Measurements from ENCODE around the gene CTIF.
A peak's percentile ranks its signal among the peaks of the same experiment; 100 is the strongest.

CTIF gene

GRCh38 chr18:48658721-48659120 is 119.9 kb downstream of the CTIF start:
- peaks cover 10% of the 10 kb centered on the region for H3K4me1 Mint-ChIP-seq
- ATAC-seq (no peak), DNase-seq (ENCODE audit: low spot score in 2 of 2) (no peak)
- no peak overlapping the region for H3K27ac Mint-ChIP-seq
- H3K4me3 Mint-ChIP-seq = no peak overlapping the region
- H3K9me3 Mint-ChIP-seq = no peaks in the 10 kb centered on the region
- H3K36me3 Mint-ChIP-seq = no peaks in the 10 kb centered on the region

GRCh38 chr18:48659188-48660009 is 120.6 kb downstream of the CTIF start:
- Mint-ChIP-seq H3K9me3 (no peaks in the 10 kb centered on the region), H3K36me3 (no peaks in the 10 kb centered on the region), H3K27ac (no peak overlapping the region), H3K4me1 (peaks cover 10% of the 10 kb centered on the region), H3K4me3 (no peak overlapping the region)
- DNase-seq (ENCODE audit: low spot score in 2 of 2) = no peak
- ATAC-seq = no peak

- Mint-ChIP-seq H3K4me1 (peaks cover 10% of the 10 kb centered on the region), H3K4me3 (no peak overlapping the region), H3K27ac (no peak overlapping the region), H3K36me3 (no peaks in the 10 kb centered on the region), H3K9me3 (no peaks in the 10 kb centered on the region)
- ATAC-seq (no peak), DNase-seq (ENCODE audit: low spot score in 2 of 2) (no peak)
Measured at GRCh38 chr18:48660346-48661228, 121.8 kb downstream of the CTIF start.

GRCh38 chr18:48661421-48661820 is 122.6 kb downstream of the CTIF start:
- H3K4me3 Mint-ChIP-seq = no peak overlapping the region
- peak overlapping the region; percentile 8 for H3K27ac Mint-ChIP-seq
- DNase-seq (ENCODE audit: low spot score in 2 of 2) (no peak), ATAC-seq (no peak)
- H3K4me1 Mint-ChIP-seq = peaks cover 10% of the 10 kb centered on the region
- peaks cover 3% of the 10 kb centered on the region for H3K9me3 Mint-ChIP-seq
- no peaks in the 10 kb centered on the region for H3K36me3 Mint-ChIP-seq

GRCh38 chr18:48662011-48662661 is 123.3 kb downstream of the CTIF start:
- Mint-ChIP-seq H3K4me1 (peaks cover 10% of the 10 kb centered on the region), H3K4me3 (no peak overlapping the region), H3K36me3 (no peaks in the 10 kb centered on the region), H3K9me3 (peaks cover 3% of the 10 kb centered on the region), H3K27ac (peak overlapping the region; percentile 8)
- no peak for ATAC-seq
- DNase-seq (ENCODE audit: low spot score in 2 of 2) = no peak

GRCh38 chr18:48663096-48663930 is 124.5 kb downstream of the CTIF start:
- peaks cover 3% of the 10 kb centered on the region for H3K9me3 Mint-ChIP-seq

GRCh38 chr18:48663931-48664847 is 125.4 kb downstream of the CTIF start:
- no peaks in the 10 kb centered on the region for H3K36me3 Mint-ChIP-seq
- peaks cover 10% of the 10 kb centered on the region for H3K4me1 Mint-ChIP-seq
- H3K9me3 Mint-ChIP-seq = peaks cover 3% of the 10 kb centered on the region
- H3K4me3 Mint-ChIP-seq = no peak overlapping the region
- ATAC-seq = peak; percentile 33
- DNase-seq (ENCODE audit: low spot score in 2 of 2) = peak; percentile 58 to 83
- H3K27ac Mint-ChIP-seq = no peak overlapping the region

More at GRCh38 chr18:48663096-48663930, 124.5 kb downstream of the CTIF start:
- no peak for DNase-seq (ENCODE audit: low spot score in 2 of 2)
- H3K27ac Mint-ChIP-seq = no peak overlapping the region
- ATAC-seq = no peak
- no peaks in the 10 kb centered on the region for H3K36me3 Mint-ChIP-seq
- no peak overlapping the region for H3K4me3 Mint-ChIP-seq
- peaks cover 10% of the 10 kb centered on the region for H3K4me1 Mint-ChIP-seq

- Mint-ChIP-seq H3K27ac (no peak overlapping the region), H3K4me3 (no peak overlapping the region), H3K9me3 (peaks cover 3% of the 10 kb centered on the region), H3K36me3 (no peaks in the 10 kb centered on the region), H3K4me1 (peaks cover 10% of the 10 kb centered on the region)
- ATAC-seq (no peak), DNase-seq (ENCODE audit: low spot score in 2 of 2) (no peak)
Measured at GRCh38 chr18:48665654-48666053, 126.8 kb downstream of the CTIF start.

- Mint-ChIP-seq H3K27ac (no peak overlapping the region), H3K4me3 (no peak overlapping the region), H3K36me3 (peaks cover 4% of the 10 kb centered on the region), H3K9me3 (peaks cover 7% of the 10 kb centered on the region), H3K4me1 (peaks cover 5% of the 10 kb centered on the region)
- DNase-seq (ENCODE audit: low spot score in 2 of 2) = no peak
- no peak for ATAC-seq
Measured at GRCh38 chr18:48666613-48667012, 127.8 kb downstream of the CTIF start.

- Mint-ChIP-seq H3K9me3 (peaks cover 9% of the 10 kb centered on the region), H3K4me3 (no peak overlapping the region), H3K27ac (no peak overlapping the region), H3K36me3 (peaks cover 6% of the 10 kb centered on the region), H3K4me1 (no peaks in the 10 kb centered on the region)
- DNase-seq (ENCODE audit: low spot score in 2 of 2) = no peak
- ATAC-seq = peak; percentile 33
Measured at GRCh38 chr18:48667276-48668254, 128.7 kb downstream of the CTIF start.

- H3K4me1 Mint-ChIP-seq = no peaks in the 10 kb centered on the region
- H3K27ac Mint-ChIP-seq = no peak overlapping the region
- no peak overlapping the region for H3K4me3 Mint-ChIP-seq
- ATAC-seq (no peak), DNase-seq (ENCODE audit: low spot score in 2 of 2) (no peak)
- peaks cover 9% of the 10 kb centered on the region for H3K9me3 Mint-ChIP-seq
- peaks cover 6% of the 10 kb centered on the region for H3K36me3 Mint-ChIP-seq
Measured at GRCh38 chr18:48668466-48669179, 129.8 kb downstream of the CTIF start.

GRCh38 chr18:48669180-48669675 is 130.4 kb downstream of the CTIF start:
- Mint-ChIP-seq H3K36me3 (peaks cover 6% of the 10 kb centered on the region), H3K27ac (no peak overlapping the region), H3K4me1 (no peaks in the 10 kb centered on the region), H3K9me3 (peaks cover 9% of the 10 kb centered on the region), H3K4me3 (no peak overlapping the region)
- ATAC-seq (no peak), DNase-seq (ENCODE audit: low spot score in 2 of 2) (no peak)
